Nephron progenitor cell (in vitro differentiated cells): Measurements from ENCODE around the gene TAMALIN.

Source experiments
- DNase-seq: peaks from one replicate; pipeline ENCODE4 v3.0.0; 2021
- H3K27ac Mint-ChIP-seq: 2 replicates; pipeline ENCODE4 v1.8.0; 2021; ENCODE audit warnings: mild to moderate bottlenecking, moderate library complexity, mixed read lengths
- H3K27me3 Mint-ChIP-seq: 2 replicates; pipeline ENCODE4 v1.8.0; 2021; ENCODE audit warnings: mild to moderate bottlenecking, low read depth, mixed read lengths; ENCODE audit not compliant: poor library complexity
- H3K36me3 Mint-ChIP-seq: 2 replicates; pipeline ENCODE4 v1.8.0; 2021; ENCODE audit warnings: low read depth, mixed read lengths
- H3K4me1 Mint-ChIP-seq: 2 replicates; pipeline ENCODE4 v1.8.0; 2021; ENCODE audit warnings: mixed read lengths
- H3K4me3 Mint-ChIP-seq: 2 replicates; pipeline ENCODE4 v1.8.0; 2021; ENCODE audit warnings: mild to moderate bottlenecking, moderate library complexity, mixed read lengths
- H3K9me3 Mint-ChIP-seq: 2 replicates; pipeline ENCODE4 v1.8.0; 2021; ENCODE audit warnings: mild to moderate bottlenecking, moderate library complexity, mixed read lengths
- TF ChIP-seq, protein P1 (sequence below): fragments of 200-600 bp; sonication (generic); IDR thresholded peaks from 2 replicates; pipeline ENCODE4 v1.5.0; 2021; ENCODE audit warnings: antibody characterized with exemption

The TAMALIN gene

DNA sequence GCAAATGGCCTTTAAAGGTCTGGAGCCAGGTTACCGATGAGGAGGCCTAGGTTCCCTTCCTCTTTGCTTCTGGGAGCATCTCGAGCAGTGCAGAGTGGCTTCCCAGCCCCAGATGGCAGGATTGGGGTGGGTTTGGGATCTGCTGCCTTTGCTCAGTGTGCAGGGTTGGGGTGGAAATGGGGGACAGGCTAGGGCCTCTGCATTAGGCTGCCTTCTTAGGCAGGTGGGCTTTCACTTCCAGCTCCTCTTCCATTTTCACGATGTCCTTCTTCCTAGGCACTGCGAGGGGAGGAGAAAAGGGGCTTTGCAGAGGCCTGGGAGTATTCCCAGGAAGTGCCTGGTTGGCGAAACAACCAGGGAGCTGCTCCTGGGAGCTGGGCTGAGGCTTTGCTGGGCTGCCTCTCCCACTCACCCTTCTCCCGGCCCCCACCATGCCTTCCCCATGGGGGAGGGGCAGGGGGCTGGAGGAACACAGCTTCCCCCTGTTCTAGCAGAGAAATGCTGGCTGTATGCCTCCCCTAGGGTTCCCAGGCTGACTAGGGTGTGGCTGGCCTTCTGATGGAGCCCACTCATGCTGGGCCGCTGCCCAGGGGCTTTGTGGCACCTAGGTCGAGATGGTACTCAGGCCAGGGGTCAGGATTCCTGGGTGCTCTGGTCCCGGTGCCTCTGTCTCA is 46.9 kb downstream of the TAMALIN start:
- TF ChIP-seq, protein P1, sequence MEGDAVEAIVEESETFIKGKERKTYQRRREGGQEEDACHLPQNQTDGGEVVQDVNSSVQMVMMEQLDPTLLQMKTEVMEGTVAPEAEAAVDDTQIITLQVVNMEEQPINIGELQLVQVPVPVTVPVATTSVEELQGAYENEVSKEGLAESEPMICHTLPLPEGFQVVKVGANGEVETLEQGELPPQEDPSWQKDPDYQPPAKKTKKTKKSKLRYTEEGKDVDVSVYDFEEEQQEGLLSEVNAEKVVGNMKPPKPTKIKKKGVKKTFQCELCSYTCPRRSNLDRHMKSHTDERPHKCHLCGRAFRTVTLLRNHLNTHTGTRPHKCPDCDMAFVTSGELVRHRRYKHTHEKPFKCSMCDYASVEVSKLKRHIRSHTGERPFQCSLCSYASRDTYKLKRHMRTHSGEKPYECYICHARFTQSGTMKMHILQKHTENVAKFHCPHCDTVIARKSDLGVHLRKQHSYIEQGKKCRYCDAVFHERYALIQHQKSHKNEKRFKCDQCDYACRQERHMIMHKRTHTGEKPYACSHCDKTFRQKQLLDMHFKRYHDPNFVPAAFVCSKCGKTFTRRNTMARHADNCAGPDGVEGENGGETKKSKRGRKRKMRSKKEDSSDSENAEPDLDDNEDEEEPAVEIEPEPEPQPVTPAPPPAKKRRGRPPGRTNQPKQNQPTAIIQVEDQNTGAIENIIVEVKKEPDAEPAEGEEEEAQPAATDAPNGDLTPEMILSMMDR: no peak

DNA sequence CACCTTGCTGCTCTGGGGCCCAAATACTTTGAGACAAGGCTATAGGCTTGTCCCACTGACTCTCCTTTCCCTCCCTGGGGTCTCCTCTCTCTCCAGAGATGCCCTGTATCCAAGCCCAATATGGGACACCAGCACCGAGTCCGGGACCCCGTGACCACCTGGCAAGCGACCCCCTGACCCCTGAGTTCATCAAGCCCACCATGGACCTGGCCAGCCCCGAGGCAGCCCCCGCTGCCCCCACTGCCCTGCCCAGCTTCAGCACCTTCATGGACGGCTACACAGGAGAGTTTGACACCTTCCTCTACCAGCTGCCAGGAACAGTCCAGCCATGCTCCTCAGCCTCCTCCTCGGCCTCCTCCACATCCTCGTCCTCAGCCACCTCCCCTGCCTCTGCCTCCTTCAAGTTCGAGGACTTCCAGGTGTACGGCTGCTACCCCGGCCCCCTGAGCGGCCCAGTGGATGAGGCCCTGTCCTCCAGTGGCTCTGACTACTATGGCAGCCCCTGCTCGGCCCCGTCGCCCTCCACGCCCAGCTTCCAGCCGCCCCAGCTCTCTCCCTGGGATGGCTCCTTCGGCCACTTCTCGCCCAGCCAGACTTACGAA is 47.6 kb downstream of the TAMALIN start:
- Mint-ChIP-seq H3K36me3 (no peaks in the 10 kb centered on the region), H3K27ac (no peak overlapping the region), H3K4me3 (no peak overlapping the region), H3K4me1 (peaks cover 28% of the 10 kb centered on the region), H3K27me3 (peaks cover 16% of the 10 kb centered on the region), H3K9me3 (no peaks in the 10 kb centered on the region)
- TF ChIP-seq, protein P1: no peak
- DNase-seq: no peak

More for the DNA sequence above, 46.9 kb downstream of the TAMALIN start:
- Mint-ChIP-seq H3K4me1 (peaks cover 32% of the 10 kb centered on the region), H3K36me3 (no peaks in the 10 kb centered on the region), H3K4me3 (no peak overlapping the region), H3K9me3 (no peaks in the 10 kb centered on the region), H3K27me3 (peaks cover 21% of the 10 kb centered on the region), H3K27ac (no peak overlapping the region)
- DNase-seq: no peak

- Mint-ChIP-seq H3K27ac (no peak overlapping the region), H3K4me3 (no peak overlapping the region), H3K9me3 (no peaks in the 10 kb centered on the region), H3K4me1 (peaks cover 21% of the 10 kb centered on the region), H3K27me3 (peaks cover 8% of the 10 kb centered on the region), H3K36me3 (no peaks in the 10 kb centered on the region)
- DNase-seq: no peak
- TF ChIP-seq, protein P1: no peak
Measured at GRCh38 chr12:52054833-52055730, 48.3 kb downstream of the TAMALIN start.

- no peaks in the 10 kb centered on the region for H3K9me3 Mint-ChIP-seq
- H3K27me3 Mint-ChIP-seq: peaks cover 4% of the 10 kb centered on the region
- no peak overlapping the region for H3K27ac Mint-ChIP-seq
- H3K36me3 Mint-ChIP-seq: no peaks in the 10 kb centered on the region
- peaks cover 16% of the 10 kb centered on the region for H3K4me1 Mint-ChIP-seq
- TF ChIP-seq, protein P1: no peak
- DNase-seq: no peak
- no peak overlapping the region for H3K4me3 Mint-ChIP-seq
Measured at GRCh38 chr12:52055731-52056711, 49.3 kb downstream of the TAMALIN start.

- no peak overlapping the region for H3K4me3 Mint-ChIP-seq
- no peak overlapping the region for H3K27ac Mint-ChIP-seq
- no peak for DNase-seq
- H3K36me3 Mint-ChIP-seq: no peaks in the 10 kb centered on the region
- no peaks in the 10 kb centered on the region for H3K9me3 Mint-ChIP-seq
- peaks cover 7% of the 10 kb centered on the region for H3K4me1 Mint-ChIP-seq
- H3K27me3 Mint-ChIP-seq: peaks cover 4% of the 10 kb centered on the region
- TF ChIP-seq, protein P1: no peak
Measured at GRCh38 chr12:52056801-52057637, 50.3 kb downstream of the TAMALIN start.
